HG03175 (cell line): Measurements from ENCODE around the gene TEK.
A peak's percentile ranks its signal among the peaks of the same experiment; 100 is the strongest.
"Not testable (repeated sequence)": the region's sequence is repeated elsewhere in the genome, so short reads cannot be mapped to it uniquely, and the experiment has no call there.

Source experiments
- ATAC-seq: cut with Tn5 transposase; IDR thresholded peaks from one replicate; pipeline ENCODE4 v1.9.1; 2021; ENCODE audit warnings: mild to moderate bottlenecking, moderate library complexity; ENCODE audit not compliant: unreplicated experiment

TEK gene

DNA sequence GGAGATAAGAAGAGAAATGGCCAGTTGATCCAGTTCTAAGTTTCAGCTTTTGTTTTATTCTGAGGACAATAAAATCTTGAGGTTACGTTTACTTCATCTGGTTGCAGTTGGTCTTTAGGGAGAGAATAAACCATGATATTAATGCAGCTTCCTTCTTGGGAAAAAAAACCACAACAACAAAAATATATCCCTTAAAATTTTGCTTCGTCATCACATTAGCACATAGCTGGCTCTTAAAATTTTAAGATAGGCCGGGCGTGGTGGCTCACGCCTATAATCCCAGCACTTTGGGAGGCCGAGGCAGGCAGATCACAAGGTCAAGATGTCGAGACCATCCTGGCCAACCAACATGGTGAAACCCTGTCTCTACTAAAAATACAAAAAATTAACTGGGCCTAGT lies 101.6 kb downstream of the TEK start:
- no peak for ATAC-seq

GRCh38 chr9:27212191-27212590 lies 103.2 kb downstream of the TEK start:
- no peak for ATAC-seq

DNA sequence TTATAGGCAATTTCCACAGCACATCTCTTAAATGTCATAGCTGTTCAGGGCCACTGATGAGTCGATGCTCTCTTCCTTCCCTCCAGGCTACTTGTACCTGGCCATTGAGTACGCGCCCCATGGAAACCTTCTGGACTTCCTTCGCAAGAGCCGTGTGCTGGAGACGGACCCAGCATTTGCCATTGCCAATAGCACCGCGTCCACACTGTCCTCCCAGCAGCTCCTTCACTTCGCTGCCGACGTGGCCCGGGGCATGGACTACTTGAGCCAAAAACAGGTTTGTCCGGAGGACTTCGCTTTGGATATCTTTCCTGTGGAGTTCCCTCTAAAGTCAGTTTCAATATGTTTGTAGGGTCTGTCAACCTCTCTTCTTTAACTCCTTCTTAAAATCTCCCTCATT lies 103.6 kb downstream of the TEK start:
- no peak for ATAC-seq

GRCh38 chr9:27227192-27227591 lies 118.2 kb downstream of the TEK start:
- ATAC-seq: no peak

- not testable (repeated sequence) for ATAC-seq
These were observed 130.6 kb downstream of the TEK start for GRCh38 chr9:27239648-27240047.

DNA sequence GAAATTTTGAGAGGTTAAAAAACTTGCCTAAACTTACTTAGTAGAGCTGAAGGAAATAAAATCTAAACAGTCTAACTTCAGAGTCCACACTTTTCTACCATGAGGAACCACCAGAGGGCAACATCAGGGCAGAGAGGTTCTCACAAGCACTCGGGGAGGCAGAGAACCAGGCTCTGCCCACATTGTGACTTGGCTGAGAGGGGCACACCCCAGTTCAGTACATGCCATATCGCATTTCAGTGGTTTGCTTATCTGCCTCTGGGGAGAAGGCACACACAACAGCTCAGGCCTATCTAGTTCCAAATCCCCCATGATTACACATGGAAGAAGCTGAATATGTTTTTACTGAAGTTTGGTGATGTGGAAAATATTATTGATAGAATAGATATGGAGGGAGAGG lies 138.7 kb downstream of the TEK start:
- peak; percentile 86 for ATAC-seq

DNA sequence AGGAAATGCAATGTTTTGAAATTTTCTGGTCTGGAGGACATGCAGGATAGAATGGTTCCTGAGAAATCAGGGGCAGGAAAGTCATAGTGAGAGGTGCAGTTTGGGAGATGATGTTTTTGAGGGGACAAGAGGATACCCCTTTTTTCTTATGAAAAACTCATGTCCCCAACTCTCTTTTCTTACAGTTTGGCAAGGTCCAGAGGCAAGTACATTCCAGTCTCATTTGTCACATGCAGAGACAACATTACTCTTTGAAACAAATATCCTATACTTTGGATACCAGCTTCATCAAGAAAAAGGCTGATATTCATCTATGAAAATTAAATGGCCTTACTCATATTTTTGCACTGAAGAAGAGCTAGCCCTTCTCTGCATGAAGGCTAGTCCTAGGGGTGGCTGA lies 139.7 kb downstream of the TEK start:
- no peak for ATAC-seq

GRCh38 chr9:27258662-27259061 lies 149.6 kb downstream of the TEK start:
- ATAC-seq: no peak

- ATAC-seq: no peak
These were observed 151.9 kb downstream of the TEK start for GRCh38 chr9:27260789-27261516.

DNA sequence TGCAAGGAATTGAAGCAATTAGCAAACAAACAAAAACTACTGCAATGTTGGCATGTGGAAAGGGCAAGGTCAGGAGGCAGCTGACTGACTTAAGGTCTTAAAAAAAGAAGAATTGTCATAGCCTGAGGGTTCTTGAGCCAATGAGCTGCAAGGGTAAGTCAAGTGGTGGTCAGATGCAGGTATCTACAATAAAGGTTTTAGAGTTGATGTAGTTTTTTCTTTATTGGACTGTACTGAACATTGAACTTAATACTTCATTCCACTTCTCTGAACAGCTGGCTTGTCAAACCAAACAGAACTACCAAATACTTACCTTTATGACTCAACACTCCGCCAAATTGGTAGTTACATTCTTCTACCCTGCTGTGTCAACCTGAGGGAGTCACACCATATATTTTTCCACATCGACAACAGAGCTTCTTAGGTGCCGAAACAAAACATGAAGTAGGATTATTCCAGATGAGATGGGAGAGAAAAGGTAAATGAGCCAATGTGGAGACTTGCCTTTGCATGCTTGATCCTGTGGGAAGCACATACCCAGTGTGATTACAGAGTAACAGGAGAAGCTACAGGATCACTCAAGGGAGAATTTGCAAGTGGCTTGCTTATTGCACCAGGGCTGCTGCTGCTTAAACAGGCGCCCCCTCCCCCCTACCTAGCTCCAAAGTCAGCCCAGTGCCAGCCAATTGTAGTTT lies 152.6 kb downstream of the TEK start:
- ATAC-seq: no peak

- no peak for ATAC-seq
These were observed 163.1 kb downstream of the TEK start for GRCh38 chr9:27272103-27272502.

- ATAC-seq: no peak
These were observed 164.2 kb downstream of the TEK start for GRCh38 chr9:27273186-27273585.

- peak; percentile 58 for ATAC-seq
These were observed 167.4 kb downstream of the TEK start for GRCh38 chr9:27276193-27277030.

- ATAC-seq: no peak
These were observed 169.3 kb downstream of the TEK start for GRCh38 chr9:27278374-27278773.

GRCh38 chr9:27279611-27280010 lies 170.6 kb downstream of the TEK start:
- no peak for ATAC-seq
